HepG2 (cell line): ENCODE data around the gene GNA14. TPM values are rescaled to one million over a fixed set of nuclear protein-coding genes. Genes with fewer than 3 reads are reported as not detected.

ENCODE experiments used
- ATAC-seq: fragments of 200-7000 bp; cut with Tn5 transposase; 3 replicates; pipeline ENCODE4 v1.9.1; 2020; ENCODE audit warnings: mild to moderate bottlenecking, moderate library complexity
- BruUV-seq: library from RNA; stranded (reverse); fragments of 400-500 nt; replicated peaks from 2 replicates; lab custom pipeline; 2021; lab: Mats Ljungman, UMichigan
- CTCF ChIA-PET: fragments of 300-600 bp; formaldehyde crosslinking; extraction: SDS; loops from one replicate; lab custom pipeline; 2021; ENCODE audit warnings: low total read pairs, inconsistent platforms, low intra/inter-chr PET ratio; lab: Yijun Ruan, JAX
- POLR2A ChIA-PET: fragments of 350-600 bp; sonication (Branson Sonifier 250); formaldehyde crosslinking; loops from one replicate; lab custom pipeline; 2020; ENCODE audit warnings: antibody characterized with exemption, inconsistent platforms; lab: Yijun Ruan, JAX
- DNase-seq: peaks from one replicate; pipeline ENCODE4 v3.0.0-alpha.2; 2015; ENCODE audit warnings: low spot score
- FAIRE-seq: peaks from 3 replicates; lab custom pipeline; 2011; peaks lifted over from hg19 to GRCh38; lab: Jason Lieb, UNC
- H2AFZ ChIP-seq: one replicate; pipeline ENCODE4 v1.6.1; 2011; ENCODE audit warnings: low read length, inconsistent platforms
- H3K27ac ChIP-seq: fragments of 300-600 bp; 3 replicates; pipeline ENCODE4 v1.8.0; 2011; ENCODE audit warnings: mixed run types, mild to moderate bottlenecking, mixed read lengths, low read length, inconsistent platforms; ENCODE audit not compliant: insufficient read depth; ENCODE audit errors: extremely low read length
- H3K27me3 ChIP-seq, 2 experiments: fragments of 200-600 bp in 1 of 2; 2 replicates in 1 of 2; 3 replicates in 1 of 2; pipeline versions ENCODE4 v1.6.0 to v1.8.0; 2011; ENCODE audit warnings: low read length in 2 of 2, mild to moderate bottlenecking in 2 of 2, moderate library complexity in 2 of 2, inconsistent platforms in 1 of 2; ENCODE audit not compliant: insufficient read depth in 2 of 2, control insufficient read depth in 1 of 2
- H3K36me3 ChIP-seq, 2 experiments: fragments of 200-600 bp in 1 of 2; replicated peaks in 1 of 2; 2 replicates in 1 of 2; 3 replicates in 1 of 2; pipeline versions ENCODE4 v1.5.1 to v1.8.0; 2011; ENCODE audit warnings: low read length in 2 of 2, inconsistent platforms in 1 of 2; ENCODE audit not compliant: insufficient read depth in 2 of 2, control insufficient read depth in 1 of 2
- H3K4me1 ChIP-seq: 2 replicates; pipeline ENCODE4 v1.5.1; 2012; ENCODE audit warnings: low read length, inconsistent platforms; ENCODE audit not compliant: insufficient read depth
- H3K4me2 ChIP-seq: 2 replicates; pipeline ENCODE4 v1.6.0; 2011; ENCODE audit warnings: low read depth, low read length, inconsistent platforms
- H3K4me3 ChIP-seq, 3 experiments: fragments of 200-600 bp in 1 of 3; sonication (generic), shearing (Covaris generic) in 1 of 3; replicated peaks in 1 of 3; 2 replicates each; pipeline ENCODE4 v1.5.1; 2011 to 2016; ENCODE audit warnings: low read length in 3 of 3, inconsistent platforms in 2 of 3, low read depth in 2 of 3, mild to moderate bottlenecking in 2 of 3, control low read depth in 1 of 3, mixed read lengths in 1 of 3; ENCODE audit not compliant: insufficient read depth in 1 of 3
- H3K79me2 ChIP-seq: one replicate; pipeline ENCODE4 v1.6.1; 2011; ENCODE audit warnings: low read length, inconsistent platforms; ENCODE audit not compliant: insufficient read depth
- H3K9ac ChIP-seq: 2 replicates; pipeline ENCODE4 v1.6.0; 2011; ENCODE audit warnings: mild to moderate bottlenecking, low read depth, low read length, inconsistent platforms; ENCODE audit not compliant: insufficient read depth
- H3K9me3 ChIP-seq: 2 replicates; pipeline ENCODE4 v1.5.1; 2012; ENCODE audit warnings: mild to moderate bottlenecking, low read length
- H4K20me1 ChIP-seq: 2 replicates; pipeline ENCODE4 v1.6.0; 2011; ENCODE audit warnings: inconsistent platforms, mild to moderate bottlenecking, low read length, moderate library complexity; ENCODE audit not compliant: insufficient read depth
- CENPX ChIP-seq: sonication (generic); formaldehyde crosslinking; IDR thresholded peaks from 2 replicates; pipeline ENCODE4 v1.9.0; 2021; ENCODE audit warnings: mild to moderate bottlenecking, missing genetic modification reagents, moderate library complexity
- GFI1 ChIP-seq: sonication (generic); formaldehyde crosslinking; IDR thresholded peaks from 2 replicates; pipeline ENCODE4 v1.5.0; 2020; ENCODE audit warnings: missing genetic modification reagents, mild to moderate bottlenecking, borderline replicate concordance
- IKZF1 ChIP-seq: fragments of 450-650 bp; IDR thresholded peaks from 2 replicates; pipeline ENCODE4 v1.7.1; 2016
- KLF16 ChIP-seq, 2 experiments: sonication (generic) in 1 of 2; formaldehyde crosslinking in 1 of 2; IDR thresholded peaks; 2 replicates each; pipeline versions ENCODE4 v1.6.1 to v1.8.0; 2016 to 2023; ENCODE audit warnings: missing genetic modification reagents in 2 of 2, missing compliant biosample characterization in 1 of 2
- MAFK ChIP-seq, 2 experiments: IDR thresholded peaks in 1 of 2; conservative IDR thresholded peaks in 1 of 2; 2 replicates each; pipeline ENCODE4 v1.6.1; 2011; ENCODE audit warnings: improper control_type of control experiment in 2 of 2, low read length in 2 of 2
- MTA3 ChIP-seq: sonication (generic); formaldehyde crosslinking; IDR thresholded peaks from 2 replicates; pipeline ENCODE4 v1.4.0; 2020; ENCODE audit warnings: missing genetic modification reagents
- NFRKB ChIP-seq: fragments of 450-650 bp; IDR thresholded peaks from 2 replicates; pipeline ENCODE4 v1.6.1; 2017
- PCBP2 ChIP-seq: fragments of 200-400 bp; formaldehyde crosslinking; optimal IDR thresholded peaks from 2 replicates; pipeline ENCODE3; 2018; ENCODE audit warnings: low read length, low read depth; ENCODE audit not compliant: poor library complexity, severe bottlenecking
- SOX5 ChIP-seq: IDR thresholded peaks from 2 replicates; pipeline ENCODE4 v1.6.1; 2016; ENCODE audit warnings: borderline replicate concordance
- U2AF1 ChIP-seq: fragments of 200-400 bp; formaldehyde crosslinking; optimal IDR thresholded peaks from 2 replicates; pipeline ENCODE3; 2017; ENCODE audit warnings: mild to moderate bottlenecking, low read depth, low read length
- ZNF687 ChIP-seq: sonication (generic); formaldehyde crosslinking; IDR thresholded peaks from 2 replicates; pipeline ENCODE4 v1.5.1; 2020; ENCODE audit warnings: mild to moderate bottlenecking, missing genetic modification reagents, moderate library complexity
- WGBS: methylation state at CpG from one replicate; pipeline ENCODE4 v1.1.6; 2017; ENCODE audit warnings: low lambda C conversion rate; 5-methylcytosine and 5-hydroxymethylcytosine counted together
- in situ Hi-C: cut with HindIII; loops from 2 replicates; pipeline ENCODE4 v1.10.0; 2017; ENCODE audit warnings: low pct_unique_long_range_greater_than_20kb; ENCODE audit not compliant: extremely low pct_ligation_motif_present
- intact Hi-C: fragments of 100-400 bp; cut with micrococcal nuclease; formaldehyde crosslinking; loops from one replicate; pipeline ENCODE4 v1.10.0; 2022; ENCODE audit not compliant: unreplicated experiment
- polyA plus RNA-seq, 8 experiments: library from polyadenylated mRNA; depleted of rRNA in 3 of 8; stranded (reverse) in 7 of 8; unstranded in 1 of 8; fragments of >200 nt; fragmentation: Illumina TruSeq in 4 of 8; extraction: Trizol in 4 of 8; gene quantifications; 2 replicates each; pipeline versions ENCODE4 v1.2.1 to v1.2.3, GENCODE V29; 2011 to 2016; ENCODE audit warnings: low read depth in 4 of 8, missing spikeins in 1 of 8, mixed read lengths in 1 of 8; ENCODE audit not compliant: insufficient read depth in 1 of 8
- total RNA-seq, 5 experiments: library from RNA; depleted of rRNA; stranded (reverse); fragments of >200 nt; fragmentation: Illumina TruSeq; extraction: Trizol; gene quantifications; 2 replicates each; pipeline ENCODE4 v1.2.3, GENCODE V29; 2016; ENCODE audit warnings: low read depth in 1 of 5
- TF ChIP-seq, protein P1 (sequence below): sonication (generic); formaldehyde crosslinking; IDR thresholded peaks from 2 replicates; pipeline ENCODE4 v1.5.0; 2020; ENCODE audit warnings: mild to moderate bottlenecking, missing genetic modification reagents
- TF ChIP-seq, protein P2 (sequence below), 2 experiments: sonication (generic) in 1 of 2; formaldehyde crosslinking in 1 of 2; IDR thresholded peaks; 2 replicates each; pipeline versions ENCODE4 v1.6.1 to v1.9.0; 2014 to 2022; ENCODE audit warnings: antibody characterized with exemption in 1 of 2, borderline replicate concordance in 1 of 2, inconsistent platforms in 1 of 2, low read depth in 1 of 2, missing genetic modification reagents in 1 of 2

GNA14 gene
- total and polyA plus RNA-seq, 2 of the 13 experiments (the other 11 are each of a cell fraction or from before 2014, with no cell fraction given): not detected

- BruUV-seq: no TSS peak
- no peak overlapping the region for H3K4me3 ChIP-seq
- no peak overlapping the region for H3K27ac ChIP-seq
- peaks cover 0 to 16% of the 10 kb centered on the region in 2 experiments; a peak in 2 of 5 replicates for H3K27me3 ChIP-seq
- H3K79me2 ChIP-seq: no peaks in the 10 kb centered on the region
- no peak overlapping the region for H2AFZ ChIP-seq
- no peaks in the 10 kb centered on the region for H3K9me3 ChIP-seq
- no peaks in the 10 kb centered on the region for H3K36me3 ChIP-seq
- intact Hi-C loops: no loop called here
- WGBS: 30% methylated on average over 9 of the region's 10 CpGs
- H4K20me1 ChIP-seq: no peaks in the 10 kb centered on the region
- FAIRE-seq (no peak), DNase-seq (no peak), ATAC-seq (no peak)
- in situ Hi-C loops: loop anchor here (25.0 kb wide), 1 partner anchor 650 kb away; no protein-coding TSS in a partner anchor
- ChIA-PET POLR2A (no interaction called here), CTCF (no interaction called here)
- no peak overlapping the region for H3K4me2 ChIP-seq
- no peak overlapping the region for H3K9ac ChIP-seq
- peaks cover 7% of the 10 kb centered on the region for H3K4me1 ChIP-seq
- TF ChIP-seq, protein P1, sequence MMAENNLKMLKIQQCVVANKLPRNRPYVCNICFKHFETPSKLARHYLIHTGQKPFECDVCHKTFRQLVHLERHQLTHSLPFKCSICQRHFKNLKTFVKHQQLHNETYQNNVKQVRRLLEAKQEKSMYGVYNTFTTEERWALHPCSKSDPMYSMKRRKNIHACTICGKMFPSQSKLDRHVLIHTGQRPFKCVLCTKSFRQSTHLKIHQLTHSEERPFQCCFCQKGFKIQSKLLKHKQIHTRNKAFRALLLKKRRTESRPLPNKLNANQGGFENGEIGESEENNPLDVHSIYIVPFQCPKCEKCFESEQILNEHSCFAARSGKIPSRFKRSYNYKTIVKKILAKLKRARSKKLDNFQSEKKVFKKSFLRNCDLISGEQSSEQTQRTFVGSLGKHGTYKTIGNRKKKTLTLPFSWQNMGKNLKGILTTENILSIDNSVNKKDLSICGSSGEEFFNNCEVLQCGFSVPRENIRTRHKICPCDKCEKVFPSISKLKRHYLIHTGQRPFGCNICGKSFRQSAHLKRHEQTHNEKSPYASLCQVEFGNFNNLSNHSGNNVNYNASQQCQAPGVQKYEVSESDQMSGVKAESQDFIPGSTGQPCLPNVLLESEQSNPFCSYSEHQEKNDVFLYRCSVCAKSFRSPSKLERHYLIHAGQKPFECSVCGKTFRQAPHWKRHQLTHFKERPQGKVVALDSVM: no peak
- TF ChIP-seq ZNF687 (CRISPR knock-in tag) (no peak), NFRKB (no peak), SOX5 (no peak), CENPX (no peak), U2AF1 (no peak), GFI1 (CRISPR knock-in tag) (no peak), PCBP2 (no peak), MTA3 (no peak), KLF16 (CRISPR knock-in tag; IDR thresholded peaks at IDR 0.05) (no peak), MAFK (conservative IDR thresholded peaks at IDR 0.05 in 1 of 2, IDR thresholded peaks at IDR 0.05 in 1 of 2; ENCODE audit: low read length in 2 of 2) (no peak), IKZF1 (no peak)
- TF ChIP-seq, protein P2, sequence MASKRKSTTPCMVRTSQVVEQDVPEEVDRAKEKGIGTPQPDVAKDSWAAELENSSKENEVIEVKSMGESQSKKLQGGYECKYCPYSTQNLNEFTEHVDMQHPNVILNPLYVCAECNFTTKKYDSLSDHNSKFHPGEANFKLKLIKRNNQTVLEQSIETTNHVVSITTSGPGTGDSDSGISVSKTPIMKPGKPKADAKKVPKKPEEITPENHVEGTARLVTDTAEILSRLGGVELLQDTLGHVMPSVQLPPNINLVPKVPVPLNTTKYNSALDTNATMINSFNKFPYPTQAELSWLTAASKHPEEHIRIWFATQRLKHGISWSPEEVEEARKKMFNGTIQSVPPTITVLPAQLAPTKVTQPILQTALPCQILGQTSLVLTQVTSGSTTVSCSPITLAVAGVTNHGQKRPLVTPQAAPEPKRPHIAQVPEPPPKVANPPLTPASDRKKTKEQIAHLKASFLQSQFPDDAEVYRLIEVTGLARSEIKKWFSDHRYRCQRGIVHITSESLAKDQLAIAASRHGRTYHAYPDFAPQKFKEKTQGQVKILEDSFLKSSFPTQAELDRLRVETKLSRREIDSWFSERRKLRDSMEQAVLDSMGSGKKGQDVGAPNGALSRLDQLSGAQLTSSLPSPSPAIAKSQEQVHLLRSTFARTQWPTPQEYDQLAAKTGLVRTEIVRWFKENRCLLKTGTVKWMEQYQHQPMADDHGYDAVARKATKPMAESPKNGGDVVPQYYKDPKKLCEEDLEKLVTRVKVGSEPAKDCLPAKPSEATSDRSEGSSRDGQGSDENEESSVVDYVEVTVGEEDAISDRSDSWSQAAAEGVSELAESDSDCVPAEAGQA (IDR thresholded peaks at IDR 0.05; ENCODE audit: low read depth): no peak
- TF ChIP-seq, protein P2 (CRISPR knock-in tag; IDR thresholded peaks at IDR 0.05; ENCODE audit: borderline replicate concordance): no peak
Measured at GRCh38 chr9:77462066-77462465, 186.1 kb downstream of the GNA14 start.
